Measurements from ENCODE around the gene CDK5RAP2.
A peak's percentile ranks its signal among the peaks of the same experiment; 100 is the strongest.

The CDK5RAP2 gene

DNA sequence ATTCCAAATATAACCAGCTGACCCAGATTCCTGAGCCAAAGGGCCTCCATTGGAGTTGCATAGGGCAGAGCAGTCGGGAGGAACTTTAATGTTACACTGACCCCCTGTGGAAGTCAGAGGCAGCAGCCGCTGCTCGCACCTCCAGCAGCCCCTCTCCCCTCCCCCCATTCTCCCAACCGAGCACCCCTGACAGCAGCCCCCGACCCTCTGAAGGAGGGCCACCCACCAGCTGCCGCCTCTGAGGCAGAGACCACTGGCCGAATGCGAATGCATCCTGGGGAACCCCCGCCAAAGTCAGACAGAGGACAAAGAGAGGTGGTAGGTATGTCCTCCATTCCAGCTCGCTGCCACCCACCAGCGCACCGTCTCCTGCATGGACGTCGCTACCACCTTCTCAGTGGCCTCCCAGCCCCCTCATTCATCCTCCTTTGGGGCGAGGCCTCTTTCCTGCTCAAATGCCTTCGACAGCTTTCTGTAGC, 231.0 kb downstream of the CDK5RAP2 start:
- DNase-seq (ENCODE audit: low spot score) = peak; percentile 59

DNA sequence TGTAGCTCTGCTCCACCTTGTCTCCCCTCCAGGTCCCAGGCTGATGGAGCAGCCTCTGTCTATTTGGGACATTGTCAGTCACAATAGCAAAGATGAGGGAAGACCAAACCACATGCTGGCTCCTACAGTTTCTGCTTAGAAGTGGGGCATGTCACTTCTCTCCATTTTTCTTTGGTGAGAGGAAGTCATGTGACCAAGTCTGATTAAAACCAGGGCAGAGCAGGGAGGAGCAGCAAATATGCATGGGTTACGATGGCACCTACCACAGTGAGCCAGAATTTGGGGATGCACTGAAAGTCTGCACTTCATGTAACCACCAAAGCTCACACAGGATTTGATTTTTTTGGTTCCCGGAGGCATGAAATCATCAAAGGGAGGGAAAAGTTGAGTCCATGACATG, 234.6 kb downstream of the CDK5RAP2 start:
- no peak for DNase-seq (ENCODE audit: low spot score)

DNA sequence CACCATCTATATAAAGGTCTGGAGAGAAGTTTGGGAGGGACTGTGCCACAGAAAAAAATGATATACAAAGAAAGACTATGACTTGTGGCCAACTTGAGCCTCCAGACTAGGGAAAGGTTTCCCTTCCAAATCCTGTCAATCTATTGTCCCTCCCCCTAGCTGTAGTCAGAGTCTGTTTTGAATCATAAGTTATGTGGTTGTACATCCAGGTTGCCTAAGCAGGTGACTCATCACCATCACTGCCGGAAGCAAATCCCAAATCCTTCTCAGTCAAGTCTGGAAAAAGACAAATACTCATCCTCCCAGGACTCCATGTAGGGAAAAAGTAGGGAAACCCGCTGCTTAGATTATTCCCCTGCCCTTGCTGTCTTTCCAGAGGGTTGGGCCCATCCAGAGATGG, 235.7 kb downstream of the CDK5RAP2 start:
- DNase-seq (ENCODE audit: low spot score) = no peak

DNA sequence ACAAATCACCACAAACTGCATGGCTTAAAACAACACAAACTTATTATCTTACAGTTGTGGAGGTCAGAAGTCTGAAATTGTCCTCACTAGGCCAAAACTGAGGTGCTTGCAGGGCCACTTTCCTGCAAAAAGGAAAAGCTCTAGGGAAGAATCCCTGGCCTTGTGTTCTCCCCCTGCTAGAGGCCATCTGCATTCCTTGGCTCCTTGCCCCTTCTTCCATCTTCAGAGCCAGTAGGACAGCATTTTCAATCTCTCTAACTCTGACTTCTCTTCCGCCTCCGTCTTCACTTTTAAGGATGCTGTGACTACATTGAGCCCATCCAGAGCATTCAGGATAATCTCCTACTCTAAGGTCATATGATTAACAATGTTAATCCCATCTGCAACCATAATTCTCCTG, 236.6 kb downstream of the CDK5RAP2 start:
- no peak for DNase-seq (ENCODE audit: low spot score)
